ENCODE data around the gene SIRT3. TPM values are rescaled to one million over a fixed set of nuclear protein-coding genes. Genes with fewer than 3 reads are reported as not detected.

SIRT3 gene
- 13.6 and 17.1 TPM in 2 replicates for total RNA-seq (2021)
- percentile 52 among the genes with signal in this experiment for Bru-seq, nascent RNA
- percentile 55 among the genes with signal in this experiment for BruChase-seq, experiment 1, labeled RNA remaining after a 2-hour chase
- percentile 64 among the genes with signal in this experiment for BruChase-seq, experiment 2, labeled RNA remaining after a 6-hour chase
- long read RNA-seq, transcript SIRT3-214 (7 exons, 1,588 nt): minor isoform, 16 of 123 reads
- long read RNA-seq, transcript SIRT3-201 (7 exons, 2,543 nt): major isoform, 63 of 123 reads
- long read RNA-seq, partial matches to known transcripts: 10 of 123 reads
- long read RNA-seq, other reads (novel, unspliced or antisense): 32 of 123 reads

DNA sequence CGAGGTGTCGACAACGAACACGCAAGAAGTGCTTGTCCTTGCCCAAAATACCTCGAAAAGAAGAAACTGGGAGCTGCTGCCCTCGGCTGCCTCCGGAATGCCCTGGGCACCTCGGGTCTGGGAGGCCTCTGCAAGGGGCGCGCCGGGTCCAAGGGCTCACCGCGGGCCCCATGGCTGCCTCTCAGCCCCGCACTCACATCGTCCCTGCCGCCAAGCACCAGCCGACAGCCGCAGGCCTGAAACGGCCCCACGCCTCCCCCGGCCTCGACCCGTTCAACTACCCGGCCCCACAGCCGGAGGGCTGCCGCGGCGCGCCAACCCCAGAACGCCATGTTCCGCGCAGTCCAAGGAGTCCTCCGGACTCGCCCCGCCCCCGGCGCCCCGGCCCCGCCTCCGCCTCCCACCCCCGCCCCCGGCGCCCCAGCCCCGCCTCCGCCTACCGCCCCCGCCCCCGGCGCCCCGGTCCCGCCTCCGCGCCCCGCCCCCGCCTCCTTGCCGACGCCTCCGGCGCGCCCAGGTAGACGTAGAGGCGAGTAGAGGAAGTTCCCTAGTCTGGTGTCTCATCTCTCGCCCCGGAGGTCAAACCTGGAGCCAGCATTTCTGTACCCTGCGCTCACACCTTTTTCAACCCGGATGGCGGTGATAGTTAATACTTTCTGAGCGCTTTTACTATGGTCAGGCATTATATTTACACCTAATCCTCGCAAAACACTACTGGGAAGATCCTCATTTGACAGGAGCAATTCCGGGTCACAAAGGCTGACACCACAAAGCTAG lies at the start of gene SIRT3:
Gene SIRT3, minus strand, starts transcription at position 346 of the 777 bp plus-strand sequence. Its CDS starts 14 bp downstream, at position 332.
- Histone ChIP-seq H3K27ac (ENCODE audit: low read depth, low read length, poor library complexity, severe bottlenecking) (peak within 1 kb of the TSS; percentile 78), H3K9me3 (ENCODE audit: low read depth, low read length, poor library complexity, severe bottlenecking) (no peaks in the 10 kb centered on the region), H3K27me3 (replicated peaks; ENCODE audit: insufficient read depth, low read depth, low read length, poor library complexity) (no peaks in the 10 kb centered on the region), H3K4me3 (ENCODE audit: low read depth, low read length, poor library complexity, severe bottlenecking) (peak within 1 kb of the TSS; percentile 95), H3K4me1 (ENCODE audit: insufficient read depth, low read length, poor library complexity, severe bottlenecking) (peaks cover 12% of the 10 kb centered on the region), H3K36me3 (ENCODE audit: insufficient read depth, low read length, poor library complexity, severe bottlenecking) (peaks cover 8% of the 10 kb centered on the region)
- TF ChIP-seq, protein P1, sequence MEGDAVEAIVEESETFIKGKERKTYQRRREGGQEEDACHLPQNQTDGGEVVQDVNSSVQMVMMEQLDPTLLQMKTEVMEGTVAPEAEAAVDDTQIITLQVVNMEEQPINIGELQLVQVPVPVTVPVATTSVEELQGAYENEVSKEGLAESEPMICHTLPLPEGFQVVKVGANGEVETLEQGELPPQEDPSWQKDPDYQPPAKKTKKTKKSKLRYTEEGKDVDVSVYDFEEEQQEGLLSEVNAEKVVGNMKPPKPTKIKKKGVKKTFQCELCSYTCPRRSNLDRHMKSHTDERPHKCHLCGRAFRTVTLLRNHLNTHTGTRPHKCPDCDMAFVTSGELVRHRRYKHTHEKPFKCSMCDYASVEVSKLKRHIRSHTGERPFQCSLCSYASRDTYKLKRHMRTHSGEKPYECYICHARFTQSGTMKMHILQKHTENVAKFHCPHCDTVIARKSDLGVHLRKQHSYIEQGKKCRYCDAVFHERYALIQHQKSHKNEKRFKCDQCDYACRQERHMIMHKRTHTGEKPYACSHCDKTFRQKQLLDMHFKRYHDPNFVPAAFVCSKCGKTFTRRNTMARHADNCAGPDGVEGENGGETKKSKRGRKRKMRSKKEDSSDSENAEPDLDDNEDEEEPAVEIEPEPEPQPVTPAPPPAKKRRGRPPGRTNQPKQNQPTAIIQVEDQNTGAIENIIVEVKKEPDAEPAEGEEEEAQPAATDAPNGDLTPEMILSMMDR (conservative IDR thresholded peaks at IDR 0.05; ENCODE audit: low read depth, low read length): no peak
- no peak for TF ChIP-seq EZH2 (IDR thresholded peaks at IDR 0.05; ENCODE audit: borderline replicate concordance, low read depth, low read length, poor library complexity, severe bottlenecking)
- CTCF ChIA-PET: no interaction called here
- POLR2A ChIA-PET (ENCODE audit: low non-redundant PET): no interaction called here
- intact Hi-C loops (cut with micrococcal nuclease; ENCODE audit: unreplicated experiment): no loop called here
- BruUV-seq (replicated peaks): no TSS peak
- peak; percentile 78 for DNase-seq (ENCODE audit: low spot score)

DNA sequence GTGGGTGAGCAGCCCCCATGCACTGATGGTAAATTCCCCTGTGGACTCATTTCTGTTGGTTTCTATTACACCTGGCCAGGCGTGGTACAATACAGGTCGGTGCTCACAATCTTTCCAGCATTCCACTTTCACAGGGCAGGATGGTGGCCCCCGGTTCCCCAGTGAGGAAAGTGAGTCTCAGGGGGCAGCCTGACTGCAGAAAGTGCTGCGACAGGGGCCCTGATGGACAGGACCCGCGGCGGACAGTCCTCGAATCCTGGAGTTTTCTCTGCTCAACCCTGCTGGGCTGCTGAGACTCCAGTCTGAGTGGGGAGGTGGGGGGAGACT lies 49.7 kb upstream of the SIRT3 start:
- Histone ChIP-seq H3K27me3 (replicated peaks; ENCODE audit: insufficient read depth, low read depth, low read length, poor library complexity) (peaks cover 19% of the 10 kb centered on the region), H3K9me3 (ENCODE audit: low read depth, low read length, poor library complexity, severe bottlenecking) (no peaks in the 10 kb centered on the region), H3K27ac (ENCODE audit: low read depth, low read length, poor library complexity, severe bottlenecking) (no peak overlapping the region), H3K36me3 (ENCODE audit: insufficient read depth, low read length, poor library complexity, severe bottlenecking) (no peaks in the 10 kb centered on the region), H3K4me1 (ENCODE audit: insufficient read depth, low read length, poor library complexity, severe bottlenecking) (peaks cover 6% of the 10 kb centered on the region), H3K4me3 (ENCODE audit: low read depth, low read length, poor library complexity, severe bottlenecking) (no peak overlapping the region)
- TF ChIP-seq, protein P1 (conservative IDR thresholded peaks at IDR 0.05; ENCODE audit: low read depth, low read length): no peak
- no peak for TF ChIP-seq EZH2 (IDR thresholded peaks at IDR 0.05; ENCODE audit: borderline replicate concordance, low read depth, low read length, poor library complexity, severe bottlenecking)
- intact Hi-C loops (cut with micrococcal nuclease; ENCODE audit: unreplicated experiment): no loop called here
- POLR2A ChIA-PET (ENCODE audit: low non-redundant PET): no interaction called here
- no peak for DNase-seq (ENCODE audit: low spot score)
- CTCF ChIA-PET: no interaction called here
- no TSS peak for BruUV-seq (replicated peaks)

DNA sequence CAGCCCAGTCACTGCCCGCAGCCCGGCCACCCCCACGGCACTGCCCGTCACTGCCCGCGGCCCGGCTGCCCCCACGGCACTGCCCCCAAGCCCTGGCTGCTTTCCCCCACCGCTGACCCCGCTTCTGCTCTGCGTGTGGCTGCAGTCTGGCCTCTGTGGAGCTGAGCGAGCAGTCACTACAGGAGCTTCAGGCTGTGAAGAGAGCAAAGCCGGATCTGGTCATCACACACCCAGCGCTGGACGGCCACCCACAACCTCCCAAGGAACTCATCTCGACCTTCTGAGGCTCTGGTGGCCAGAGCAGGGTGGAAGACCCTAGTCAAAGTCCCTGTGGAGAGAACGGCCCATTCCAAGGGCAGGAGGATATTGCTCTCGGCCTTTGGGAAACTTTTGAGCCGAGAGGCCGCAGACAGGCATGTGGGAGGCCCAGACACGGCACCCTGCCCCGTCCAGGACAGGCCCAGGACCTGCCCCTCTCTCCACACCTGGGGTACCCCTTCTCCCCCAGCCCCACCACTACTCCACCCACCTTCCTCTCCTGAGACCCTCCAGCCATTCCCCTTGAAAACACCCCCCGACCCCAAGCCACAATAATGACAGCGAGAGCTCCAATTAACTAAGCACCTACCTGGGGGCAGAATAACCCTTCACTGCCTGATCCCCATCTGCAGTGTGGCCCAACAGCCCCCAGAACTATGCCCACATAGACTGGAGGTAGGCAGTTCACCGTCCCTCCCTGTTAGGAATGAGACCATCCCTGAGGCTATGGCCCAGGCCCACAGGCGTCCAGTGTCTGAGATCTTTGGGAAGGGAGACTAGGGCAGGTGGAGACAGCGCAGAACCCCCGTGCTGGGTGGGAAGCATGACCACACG lies 49.1 kb upstream of the SIRT3 start:
- TF ChIP-seq EZH2 (IDR thresholded peaks at IDR 0.05; ENCODE audit: borderline replicate concordance, low read depth, low read length, poor library complexity, severe bottlenecking): no peak
- TF ChIP-seq, protein P1 (conservative IDR thresholded peaks at IDR 0.05; ENCODE audit: low read depth, low read length): no peak
- intact Hi-C loops (cut with micrococcal nuclease; ENCODE audit: unreplicated experiment): no loop called here
- no TSS peak for BruUV-seq (replicated peaks)
- peaks cover 6% of the 10 kb centered on the region for H3K4me1 ChIP-seq (ENCODE audit: insufficient read depth, low read length, poor library complexity, severe bottlenecking)
- DNase-seq (ENCODE audit: low spot score): no peak
- no peaks in the 10 kb centered on the region for H3K36me3 ChIP-seq (ENCODE audit: insufficient read depth, low read length, poor library complexity, severe bottlenecking)
- ChIA-PET CTCF (no interaction called here), POLR2A (ENCODE audit: low non-redundant PET) (no interaction called here)
- no peak overlapping the region for H3K27ac ChIP-seq (ENCODE audit: low read depth, low read length, poor library complexity, severe bottlenecking)
- H3K27me3 ChIP-seq (replicated peaks; ENCODE audit: insufficient read depth, low read depth, low read length, poor library complexity): peaks cover 25% of the 10 kb centered on the region
- H3K4me3 ChIP-seq (ENCODE audit: low read depth, low read length, poor library complexity, severe bottlenecking): no peak overlapping the region
- H3K9me3 ChIP-seq (ENCODE audit: low read depth, low read length, poor library complexity, severe bottlenecking): no peaks in the 10 kb centered on the region
